ENCODE measurements around the gene RAB44.

DNA sequence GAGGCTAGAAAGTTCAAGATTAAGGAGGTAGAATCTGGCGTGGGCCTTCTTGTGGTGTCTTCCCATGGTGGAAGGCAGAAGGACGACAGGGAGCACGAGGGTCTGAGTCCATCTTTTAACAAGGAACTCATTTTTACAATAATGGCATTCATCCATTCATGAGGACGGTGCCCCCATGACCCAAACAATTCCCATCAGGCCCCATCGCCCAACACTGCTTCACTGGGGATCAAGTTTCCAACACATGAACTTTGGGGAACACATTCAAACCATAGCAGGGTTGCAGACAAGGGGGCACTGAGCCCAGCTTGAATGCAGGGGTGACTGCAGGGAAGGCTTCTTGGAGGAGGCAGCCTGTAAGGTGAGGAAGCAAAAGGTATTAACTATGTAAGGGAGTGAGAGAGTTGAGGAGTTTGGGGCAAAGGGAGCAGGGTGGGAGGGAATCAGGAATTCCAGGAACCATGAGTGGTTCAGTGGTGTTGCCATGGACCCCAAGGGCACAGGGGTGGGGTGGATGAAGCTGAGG, 5.5 kb downstream of the RAB44 start:
- TF ChIP-seq HOXA7 (CRISPR knock-in tag; IDR thresholded peaks at IDR 0.05) = no peak
- TF ChIP-seq POLR2A (IDR thresholded peaks at IDR 0.05; ENCODE audit: low read length) = no peak
- TF ChIP-seq, protein P1, sequence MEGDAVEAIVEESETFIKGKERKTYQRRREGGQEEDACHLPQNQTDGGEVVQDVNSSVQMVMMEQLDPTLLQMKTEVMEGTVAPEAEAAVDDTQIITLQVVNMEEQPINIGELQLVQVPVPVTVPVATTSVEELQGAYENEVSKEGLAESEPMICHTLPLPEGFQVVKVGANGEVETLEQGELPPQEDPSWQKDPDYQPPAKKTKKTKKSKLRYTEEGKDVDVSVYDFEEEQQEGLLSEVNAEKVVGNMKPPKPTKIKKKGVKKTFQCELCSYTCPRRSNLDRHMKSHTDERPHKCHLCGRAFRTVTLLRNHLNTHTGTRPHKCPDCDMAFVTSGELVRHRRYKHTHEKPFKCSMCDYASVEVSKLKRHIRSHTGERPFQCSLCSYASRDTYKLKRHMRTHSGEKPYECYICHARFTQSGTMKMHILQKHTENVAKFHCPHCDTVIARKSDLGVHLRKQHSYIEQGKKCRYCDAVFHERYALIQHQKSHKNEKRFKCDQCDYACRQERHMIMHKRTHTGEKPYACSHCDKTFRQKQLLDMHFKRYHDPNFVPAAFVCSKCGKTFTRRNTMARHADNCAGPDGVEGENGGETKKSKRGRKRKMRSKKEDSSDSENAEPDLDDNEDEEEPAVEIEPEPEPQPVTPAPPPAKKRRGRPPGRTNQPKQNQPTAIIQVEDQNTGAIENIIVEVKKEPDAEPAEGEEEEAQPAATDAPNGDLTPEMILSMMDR (IDR thresholded peaks at IDR 0.05) = no peak
- TF ChIP-seq HDAC2 (IDR thresholded peaks at IDR 0.05) = no peak
- no peak for TF ChIP-seq CEBPB (IDR thresholded peaks at IDR 0.05)
- no peak for TF ChIP-seq POLR2AphosphoS2 (conservative IDR thresholded peaks at IDR 0.05; ENCODE audit: low read length)
- no peak for TF ChIP-seq TP53 (CRISPR knock-in tag; IDR thresholded peaks at IDR 0.05)
- TF ChIP-seq RCOR1 (IDR thresholded peaks at IDR 0.05; ENCODE audit: low read depth, low read length) = no peak
